Immature natural killer cell (primary cell): Measurements from ENCODE around the gene SOSTDC1. TPM values are rescaled to one million over a fixed set of nuclear protein-coding genes. Genes with fewer than 3 reads are reported as not detected.
"Not testable (repeated sequence)": the region's sequence is repeated elsewhere in the genome, so short reads cannot be mapped to it uniquely, and the experiment has no call there.

ENCODE experiments used
- DNase-seq, 3 donors: peaks; one replicate each; pipeline ENCODE4 v3.0.0; 2022; ENCODE audit warnings: mixed read lengths in 1 of 3
- H3K27ac Mint-ChIP-seq, 6 donors: one replicate each; pipeline ENCODE4 v1.8.0; 2020; ENCODE audit warnings: mixed read lengths in 6 of 6, mild to moderate bottlenecking in 5 of 6, inconsistent platforms in 4 of 6, moderate library complexity in 3 of 6
- H3K27me3 Mint-ChIP-seq, 3 donors: one replicate each; pipeline ENCODE4 v1.8.0; 2020 to 2021; ENCODE audit warnings: low read depth in 3 of 3, mild to moderate bottlenecking in 3 of 3, mixed read lengths in 3 of 3, moderate library complexity in 3 of 3, inconsistent platforms in 1 of 3
- H3K36me3 Mint-ChIP-seq, 3 donors: one replicate each; pipeline ENCODE4 v1.8.0; 2020; ENCODE audit warnings: mixed read lengths in 3 of 3, inconsistent platforms in 2 of 3, mild to moderate bottlenecking in 2 of 3
- H3K4me1 Mint-ChIP-seq, 2 donors: one replicate each; pipeline ENCODE4 v1.8.0; 2020; ENCODE audit warnings: inconsistent platforms in 2 of 2, mild to moderate bottlenecking in 2 of 2, mixed read lengths in 2 of 2, moderate library complexity in 1 of 2
- H3K4me3 Mint-ChIP-seq, 5 donors: one replicate each; pipeline ENCODE4 v1.8.0; 2020; ENCODE audit warnings: mild to moderate bottlenecking in 5 of 5, mixed read lengths in 5 of 5, inconsistent platforms in 3 of 5, moderate library complexity in 3 of 5
- H3K9me3 Mint-ChIP-seq, 6 donors: one replicate each; pipeline ENCODE4 v1.8.0; 2020; ENCODE audit warnings: mild to moderate bottlenecking in 6 of 6, mixed read lengths in 6 of 6, inconsistent platforms in 4 of 6, moderate library complexity in 3 of 6
- polyA plus RNA-seq, 3 donors: library from polyadenylated mRNA; unstranded; fragments of 300-500 nt; fragmentation: Illumina TruSeq; gene quantifications; one replicate each; pipeline ENCODE4 v1.2.3, GENCODE V29; 2021

Gene SOSTDC1
- polyA plus RNA-seq, 3 donors from 2014 or later = not detected

DNA sequence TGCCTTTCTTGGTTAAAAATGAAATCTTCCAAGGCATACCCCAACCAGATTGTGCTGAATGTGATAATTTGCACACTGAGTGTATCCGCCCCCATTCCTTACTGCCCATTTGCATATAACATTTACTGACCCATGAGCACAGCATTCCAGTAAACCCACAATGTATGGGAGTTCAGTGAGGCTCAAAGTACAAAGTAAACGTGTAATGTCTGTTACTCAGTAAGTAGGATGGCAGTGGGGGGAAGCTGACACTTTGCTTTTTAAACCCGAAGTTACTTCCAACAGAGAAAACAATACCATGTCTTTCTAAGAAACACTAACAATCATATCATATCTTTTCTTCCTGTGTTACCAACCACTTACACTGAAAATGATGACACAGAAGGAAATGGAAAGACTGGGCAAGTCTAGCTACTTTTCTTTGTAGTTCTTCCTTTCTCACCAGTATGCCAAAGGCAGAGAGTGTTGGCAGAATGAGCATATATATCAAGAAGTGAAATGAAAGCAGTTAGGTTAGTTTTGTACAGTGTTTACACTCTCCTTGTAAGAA, 27.1 kb upstream of the SOSTDC1 start:
- Mint-ChIP-seq H3K4me3 (no peak overlapping the region), H3K27ac (no peak overlapping the region), H3K27me3 (peaks cover 0 to 2% (median 0%) of the 10 kb centered on the region in 3 donors), H3K9me3 (no peaks in the 10 kb centered on the region), H3K36me3 (no peaks in the 10 kb centered on the region), H3K4me1 (peaks cover 7 to 8% of the 10 kb centered on the region in 2 donors)
- DNase-seq = peak in 1 of 3 donors; percentile 0

DNA sequence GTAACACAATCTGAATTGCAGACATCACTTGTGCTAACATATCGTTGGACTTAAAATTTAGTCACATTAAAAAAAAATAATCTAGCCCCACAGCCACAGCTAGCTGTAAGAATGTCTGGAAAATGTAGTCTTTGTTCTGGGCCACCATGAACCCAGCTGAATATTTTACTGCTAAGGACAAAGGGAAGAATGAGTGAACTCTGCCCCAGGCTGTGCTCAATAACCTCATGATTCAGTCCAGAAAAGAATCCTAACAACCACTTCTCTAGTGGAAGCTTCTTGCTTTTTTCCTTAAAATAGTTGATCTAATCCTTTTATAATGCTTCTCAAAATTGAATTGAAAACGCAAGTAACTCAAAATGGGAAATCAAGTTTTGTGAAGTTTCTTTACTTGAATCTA, 25.6 kb upstream of the SOSTDC1 start:
- DNase-seq = no peak
- peaks cover 7 to 8% of the 10 kb centered on the region in 2 donors for H3K4me1 Mint-ChIP-seq

DNA sequence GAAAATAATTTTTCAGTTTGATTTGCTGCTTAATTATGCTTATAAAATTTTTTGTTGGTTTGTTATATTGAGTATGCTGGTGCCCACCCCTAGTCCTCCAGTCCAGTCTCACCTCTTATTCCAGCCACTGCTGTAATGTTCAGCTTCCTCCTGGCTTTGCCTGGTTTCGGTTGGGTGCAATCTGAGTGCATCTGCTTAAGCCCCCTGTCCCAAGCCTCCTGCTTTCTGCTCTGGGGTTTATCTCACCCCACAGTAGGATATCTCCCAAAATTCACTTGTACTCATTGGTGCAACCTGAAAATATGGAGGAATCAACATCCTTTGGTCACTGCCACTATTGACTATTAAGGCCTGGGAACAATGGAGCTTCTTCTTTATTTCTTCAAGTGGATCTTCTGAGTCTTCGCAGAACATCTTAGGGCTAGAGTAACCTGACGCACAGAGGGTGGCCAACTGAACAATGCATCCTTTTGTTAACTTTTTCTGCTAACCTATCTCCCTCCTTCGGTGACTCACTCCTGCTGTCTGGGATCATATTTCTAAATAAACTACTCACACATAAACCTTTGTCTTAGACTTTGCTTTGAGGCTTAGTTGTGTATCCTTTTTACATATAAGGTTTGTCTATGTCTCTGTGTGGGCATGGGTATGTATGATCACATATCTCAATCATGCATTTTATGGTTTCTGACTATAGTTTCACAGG, 19.1 kb upstream of the SOSTDC1 start:
- Mint-ChIP-seq H3K27me3 (peaks cover 0 to 8% (median 0%) of the 10 kb centered on the region in 3 donors), H3K36me3 (peaks cover 0 to 3% (median 0%) of the 10 kb centered on the region in 3 donors), H3K9me3 (peaks cover 0 to 2% (median 0%) of the 10 kb centered on the region in 6 donors), H3K4me3 (no peak overlapping the region), H3K27ac (no peak overlapping the region), H3K4me1 (no peaks in the 10 kb centered on the region)
- DNase-seq = no peak

More for the DNA sequence above, 25.6 kb upstream of the SOSTDC1 start:
- peaks cover 0 to 2% (median 0%) of the 10 kb centered on the region in 6 donors for H3K9me3 Mint-ChIP-seq
- H3K36me3 Mint-ChIP-seq = peaks cover 0 to 3% (median 0%) of the 10 kb centered on the region in 3 donors
- no peak overlapping the region for H3K27ac Mint-ChIP-seq
- no peak overlapping the region for H3K4me3 Mint-ChIP-seq
- H3K27me3 Mint-ChIP-seq = peaks cover 0 to 2% (median 0%) of the 10 kb centered on the region in 3 donors

DNA sequence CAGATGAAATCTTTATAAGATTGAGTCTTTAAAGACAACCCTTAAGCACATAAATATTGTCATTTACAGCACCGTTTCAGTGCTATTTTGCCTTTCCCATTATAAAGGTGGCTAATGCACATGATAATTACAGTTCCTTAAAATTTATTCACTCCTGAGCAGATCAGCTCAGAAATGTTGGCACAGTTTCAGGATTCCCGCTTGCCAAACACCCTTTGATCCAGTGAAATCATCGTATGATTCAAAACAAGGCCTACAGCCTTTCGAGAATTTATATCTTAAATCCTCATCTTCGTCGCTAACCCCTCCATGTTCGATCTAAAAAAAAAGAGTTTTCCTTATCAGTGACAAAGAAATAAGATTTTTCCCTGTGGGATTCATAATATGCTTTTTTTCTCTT, 14.1 kb upstream of the SOSTDC1 start:
- H3K4me3 Mint-ChIP-seq = no peak overlapping the region
- DNase-seq = no peak
- H3K9me3 Mint-ChIP-seq = no peaks in the 10 kb centered on the region
- H3K4me1 Mint-ChIP-seq = no peaks in the 10 kb centered on the region
- H3K27ac Mint-ChIP-seq = no peak overlapping the region
- peaks cover 1 to 8% (median 6%) of the 10 kb centered on the region in 3 donors for H3K27me3 Mint-ChIP-seq
- H3K36me3 Mint-ChIP-seq = no peaks in the 10 kb centered on the region

DNA sequence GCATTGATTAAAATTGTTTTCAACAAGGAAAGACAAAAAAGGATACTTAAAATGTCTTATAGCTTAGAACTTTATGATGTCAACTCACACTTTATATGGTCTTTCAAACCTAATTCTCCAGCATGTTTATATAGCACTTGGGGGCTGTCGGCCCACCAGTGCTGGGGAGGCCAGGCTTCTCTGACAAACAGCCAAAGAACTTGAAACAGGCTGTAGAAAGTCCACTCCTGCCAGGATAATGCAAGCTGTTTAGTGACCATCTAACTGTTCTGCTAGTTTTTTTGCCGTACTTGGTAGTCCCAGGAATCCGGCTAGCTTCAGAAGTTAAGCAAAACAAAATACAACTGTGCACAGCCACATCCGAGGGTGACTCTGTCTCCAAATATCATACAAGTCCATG, 13.6 kb upstream of the SOSTDC1 start:
- H3K36me3 Mint-ChIP-seq = no peaks in the 10 kb centered on the region
- peaks cover 1 to 8% (median 6%) of the 10 kb centered on the region in 3 donors for H3K27me3 Mint-ChIP-seq
- H3K27ac Mint-ChIP-seq = no peak overlapping the region
- DNase-seq = no peak
- H3K9me3 Mint-ChIP-seq = no peaks in the 10 kb centered on the region
- no peaks in the 10 kb centered on the region for H3K4me1 Mint-ChIP-seq
- H3K4me3 Mint-ChIP-seq = no peak overlapping the region

DNA sequence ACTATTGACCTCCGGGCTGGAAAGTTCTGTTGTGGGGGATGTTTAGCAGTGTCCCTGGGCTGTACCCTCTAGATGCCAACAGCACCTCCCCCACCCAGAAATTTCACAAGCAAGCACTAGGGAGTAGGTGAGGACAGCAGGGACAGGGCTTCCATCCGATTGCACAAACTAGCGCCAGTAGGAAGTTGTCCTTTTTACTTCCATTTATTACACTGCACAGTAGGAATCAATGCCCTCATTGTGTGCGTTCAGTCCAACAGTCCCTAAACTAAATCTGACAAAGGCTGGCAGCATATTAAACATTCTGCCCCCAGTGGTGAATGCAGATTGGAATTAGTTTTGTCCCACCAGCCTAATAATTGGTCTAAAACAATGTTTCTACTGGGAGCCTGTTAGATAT, 6.4 kb upstream of the SOSTDC1 start:
- DNase-seq = no peak
- Mint-ChIP-seq H3K27ac (no peak overlapping the region), H3K4me1 (no peaks in the 10 kb centered on the region), H3K9me3 (no peaks in the 10 kb centered on the region), H3K27me3 (peaks cover 2 to 4% (median 3%) of the 10 kb centered on the region in 3 donors), H3K36me3 (no peaks in the 10 kb centered on the region), H3K4me3 (no peak overlapping the region)

DNA sequence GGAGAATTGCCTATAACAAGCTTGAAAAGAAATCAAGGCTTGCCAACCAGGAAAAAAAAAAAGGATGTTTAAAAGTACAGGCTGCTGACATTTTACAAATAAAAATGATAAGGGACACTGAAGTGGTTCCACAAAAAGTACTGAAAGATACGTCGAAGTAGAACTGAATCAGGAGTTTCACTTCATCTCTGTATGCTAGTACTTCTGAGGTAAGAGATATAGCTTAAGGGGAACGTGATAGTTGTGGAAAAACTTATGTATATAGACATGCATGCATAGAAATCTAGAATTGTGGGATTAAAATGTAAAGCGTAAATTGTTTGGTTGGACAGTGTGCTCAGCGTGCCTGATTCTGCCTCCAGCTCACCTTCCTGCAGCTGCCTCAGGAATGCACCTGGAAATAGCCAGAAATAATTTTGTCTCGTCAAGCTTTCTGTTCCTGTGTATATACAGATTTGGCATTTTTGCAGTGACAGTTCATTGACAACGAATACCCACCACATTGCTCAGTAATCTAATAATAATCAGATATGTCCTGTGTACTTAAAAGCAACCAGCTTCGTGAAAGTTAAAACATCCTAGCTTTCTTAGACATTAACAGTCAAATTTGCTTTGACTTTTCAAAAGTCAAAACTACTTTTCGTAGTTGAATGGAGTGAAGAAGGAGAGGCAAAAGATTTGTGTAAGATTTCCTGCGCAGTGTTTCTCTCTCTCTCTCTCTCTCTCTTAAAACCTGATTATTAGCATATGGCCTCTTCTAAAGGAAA, 1.4 kb downstream of the SOSTDC1 start:
- no peak for DNase-seq
- no peak overlapping the region for H3K27ac Mint-ChIP-seq
- no peaks in the 10 kb centered on the region for H3K9me3 Mint-ChIP-seq
- H3K4me3 Mint-ChIP-seq = no peak overlapping the region
- H3K36me3 Mint-ChIP-seq = peaks cover 0 to 4% (median 0%) of the 10 kb centered on the region in 3 donors
- peaks cover 0 to 5% (median 4%) of the 10 kb centered on the region in 3 donors for H3K27me3 Mint-ChIP-seq
- H3K4me1 Mint-ChIP-seq = peaks cover 6 to 9% of the 10 kb centered on the region in 2 donors

DNA sequence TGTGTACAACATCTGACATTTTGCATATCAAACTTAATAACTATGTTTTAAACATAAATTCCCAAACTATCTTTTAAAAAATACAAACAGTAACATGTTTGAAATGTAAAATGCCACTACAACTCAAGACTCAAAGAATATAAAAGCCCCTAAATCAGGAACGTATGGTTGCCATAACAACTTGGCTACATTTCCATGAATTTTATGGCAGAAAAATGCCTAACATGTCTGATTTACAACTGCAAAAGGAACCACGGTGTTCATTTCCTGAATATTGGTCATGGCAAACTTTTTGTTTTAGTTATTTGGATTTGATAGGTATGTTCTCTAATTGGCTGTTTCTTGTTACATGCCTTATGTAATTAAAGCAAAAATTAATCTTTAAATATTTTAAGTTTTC, 2.0 kb downstream of the SOSTDC1 start:
- H3K4me3 Mint-ChIP-seq = no peak overlapping the region
- no peaks in the 10 kb centered on the region for H3K9me3 Mint-ChIP-seq
- peaks cover 0 to 5% (median 4%) of the 10 kb centered on the region in 3 donors for H3K27me3 Mint-ChIP-seq
- no peak overlapping the region for H3K27ac Mint-ChIP-seq
- peaks cover 6 to 9% of the 10 kb centered on the region in 2 donors for H3K4me1 Mint-ChIP-seq
- H3K36me3 Mint-ChIP-seq = peaks cover 0 to 4% (median 0%) of the 10 kb centered on the region in 3 donors
- DNase-seq = no peak

DNA sequence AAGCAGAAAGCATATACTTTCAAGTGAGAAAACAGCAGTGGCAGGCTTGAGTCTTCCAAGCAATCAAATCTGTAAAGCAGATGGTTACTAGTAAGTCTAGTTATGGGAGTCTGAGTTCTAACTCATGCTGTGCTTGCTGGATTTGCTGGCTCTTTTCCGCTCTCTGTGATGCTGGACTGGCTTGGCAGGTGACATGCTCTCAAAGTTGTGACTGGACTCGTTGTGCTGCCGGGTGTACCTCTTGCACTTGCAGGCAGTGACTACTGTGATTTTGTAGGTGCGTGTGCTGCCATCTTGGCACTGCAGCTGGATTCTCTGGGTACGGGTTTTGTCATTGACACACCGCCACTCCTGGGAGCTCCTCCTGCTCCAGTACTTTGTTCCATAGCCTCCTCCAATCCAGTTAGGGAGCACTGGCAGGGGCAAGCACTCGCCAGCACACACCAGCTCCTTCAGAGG, 3.1 kb downstream of the SOSTDC1 start:
- Mint-ChIP-seq H3K27me3 (peaks cover 0 to 5% (median 4%) of the 10 kb centered on the region in 3 donors), H3K27ac (no peak overlapping the region), H3K4me1 (peaks cover 6 to 9% of the 10 kb centered on the region in 2 donors), H3K9me3 (no peaks in the 10 kb centered on the region), H3K36me3 (peaks cover 0 to 4% (median 0%) of the 10 kb centered on the region in 3 donors), H3K4me3 (no peak overlapping the region)
- DNase-seq = no peak

DNA sequence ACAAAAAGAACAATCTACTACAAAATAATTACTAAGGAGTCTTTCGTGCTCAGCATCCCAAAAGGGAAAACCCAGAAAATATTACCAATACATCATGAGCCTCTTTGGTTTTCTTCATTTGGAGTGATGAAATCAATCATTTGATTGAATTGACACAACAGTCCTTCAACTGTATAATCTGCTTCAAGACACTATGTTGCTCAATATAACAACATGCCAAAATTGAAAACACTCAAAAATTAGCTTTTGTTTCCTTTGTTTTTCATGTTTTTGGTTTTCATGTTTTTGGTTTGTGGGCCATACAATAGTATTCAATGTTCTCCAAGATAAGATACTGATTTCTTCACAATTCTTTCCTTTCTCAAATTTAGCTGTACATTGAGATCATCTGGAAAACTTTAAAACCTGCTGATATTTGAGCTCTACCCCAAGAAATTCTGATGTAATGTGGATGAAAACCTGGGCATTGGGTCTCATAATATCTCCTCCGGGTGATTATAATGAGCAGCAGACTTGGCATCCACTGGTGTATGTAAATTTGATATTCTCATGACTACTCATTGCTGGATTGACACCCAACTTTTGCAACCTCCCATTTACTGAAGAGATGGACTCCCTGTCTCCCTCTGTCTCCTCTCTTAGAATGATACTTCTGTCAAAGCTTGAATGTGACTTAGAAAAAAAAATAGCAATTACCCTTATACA, 4.6 kb downstream of the SOSTDC1 start:
- no peak overlapping the region for H3K27ac Mint-ChIP-seq

DNA sequence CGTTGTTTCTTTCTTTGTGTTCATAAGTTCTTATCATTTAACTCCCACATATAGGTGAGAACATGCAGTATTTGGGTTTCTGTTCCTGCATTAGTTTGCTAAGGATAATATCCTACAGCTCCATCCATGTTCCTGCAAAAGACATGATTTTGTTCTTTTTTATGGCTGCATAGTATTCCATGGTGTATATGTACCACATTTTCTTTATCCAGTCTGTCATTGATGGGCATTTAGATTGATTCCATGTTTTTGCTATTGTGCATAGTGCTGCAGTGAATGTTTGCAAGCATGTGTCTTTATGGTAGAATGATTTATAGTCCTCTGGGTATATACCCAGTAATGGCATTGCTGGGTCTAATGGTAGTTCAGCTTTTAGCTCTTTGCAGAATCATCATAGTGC, 9.2 kb downstream of the SOSTDC1 start:
- DNase-seq, H3K27ac Mint-ChIP-seq, H3K36me3 Mint-ChIP-seq, H3K9me3 Mint-ChIP-seq, H3K27me3 Mint-ChIP-seq, H3K4me3 Mint-ChIP-seq: not testable (repeated sequence)
- peaks cover 13 to 21% of the 10 kb centered on the region in 2 donors for H3K4me1 Mint-ChIP-seq

More for the DNA sequence above, 4.6 kb downstream of the SOSTDC1 start:
- Mint-ChIP-seq H3K27me3 (peaks cover 0 to 5% (median 4%) of the 10 kb centered on the region in 3 donors), H3K4me1 (peaks cover 10 to 11% of the 10 kb centered on the region in 2 donors), H3K9me3 (no peaks in the 10 kb centered on the region), H3K4me3 (no peak overlapping the region), H3K36me3 (peaks cover 0 to 4% (median 0%) of the 10 kb centered on the region in 3 donors)
- DNase-seq = no peak

DNA sequence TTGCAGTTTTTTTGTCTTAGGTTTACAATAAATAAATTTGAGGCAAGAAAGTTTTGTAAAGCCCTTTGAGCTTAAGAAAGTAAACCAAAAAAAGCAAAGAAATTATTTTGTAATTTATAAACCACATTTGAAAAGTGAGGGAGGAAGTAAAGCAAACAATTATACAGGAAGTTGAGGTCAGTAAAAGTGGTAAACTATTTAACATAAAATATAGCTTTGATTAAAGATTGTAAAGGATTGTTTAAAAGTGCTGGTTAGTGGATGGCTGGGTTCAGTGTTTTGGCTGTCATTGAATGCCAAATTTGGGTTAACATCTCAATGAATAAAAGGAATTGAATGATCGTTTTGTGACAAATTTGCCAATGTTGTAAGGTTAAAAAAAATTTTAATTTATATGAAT, 9.9 kb downstream of the SOSTDC1 start:
- Mint-ChIP-seq H3K27ac (peak overlapping the region in 1 of 6 donors; percentile 44), H3K36me3 (no peaks in the 10 kb centered on the region), H3K4me1 (peaks cover 13 to 21% of the 10 kb centered on the region in 2 donors), H3K4me3 (peak overlapping the region in 3 of 5 donors; percentile 46 to 58 (median 51)), H3K9me3 (no peaks in the 10 kb centered on the region), H3K27me3 (peaks cover 0 to 6% (median 0%) of the 10 kb centered on the region in 3 donors)
- peak in 1 of 3 donors; percentile 1 for DNase-seq

DNA sequence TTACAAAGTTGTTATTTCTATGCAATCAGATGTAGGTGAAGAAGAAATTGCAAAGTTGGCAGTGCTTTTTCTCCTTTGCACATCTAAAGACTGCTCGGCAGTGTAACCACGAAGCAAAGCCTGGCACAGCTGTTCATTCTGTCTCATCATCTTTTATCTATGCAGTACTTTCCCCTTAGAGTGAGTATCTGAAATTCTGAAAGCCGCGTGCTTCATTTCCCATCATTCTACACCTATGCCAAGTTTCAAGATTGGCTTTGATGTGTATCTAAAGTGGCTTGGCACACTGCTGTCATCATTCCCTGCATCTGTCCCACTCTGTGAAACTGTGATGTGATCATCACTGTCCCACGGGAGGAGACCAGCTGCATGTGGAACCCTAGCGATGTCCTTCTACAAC, 15.2 kb downstream of the SOSTDC1 start:
- Mint-ChIP-seq H3K4me3 (no peak overlapping the region), H3K9me3 (no peaks in the 10 kb centered on the region), H3K4me1 (peaks cover 3 to 10% of the 10 kb centered on the region in 2 donors), H3K27ac (no peak overlapping the region), H3K27me3 (peaks cover 0 to 4% (median 0%) of the 10 kb centered on the region in 3 donors), H3K36me3 (no peaks in the 10 kb centered on the region)
- no peak for DNase-seq
